ENCODE measurements around the gene C9orf153. TPM values are rescaled to one million over a fixed set of nuclear protein-coding genes. Genes with fewer than 3 reads are reported as not detected.

Gene C9orf153
- total and polyA plus RNA-seq, 2 of the 13 experiments (the other 11 are each of a cell fraction or from before 2014, with no cell fraction given) = 0.17 to 0.44 TPM

DNA sequence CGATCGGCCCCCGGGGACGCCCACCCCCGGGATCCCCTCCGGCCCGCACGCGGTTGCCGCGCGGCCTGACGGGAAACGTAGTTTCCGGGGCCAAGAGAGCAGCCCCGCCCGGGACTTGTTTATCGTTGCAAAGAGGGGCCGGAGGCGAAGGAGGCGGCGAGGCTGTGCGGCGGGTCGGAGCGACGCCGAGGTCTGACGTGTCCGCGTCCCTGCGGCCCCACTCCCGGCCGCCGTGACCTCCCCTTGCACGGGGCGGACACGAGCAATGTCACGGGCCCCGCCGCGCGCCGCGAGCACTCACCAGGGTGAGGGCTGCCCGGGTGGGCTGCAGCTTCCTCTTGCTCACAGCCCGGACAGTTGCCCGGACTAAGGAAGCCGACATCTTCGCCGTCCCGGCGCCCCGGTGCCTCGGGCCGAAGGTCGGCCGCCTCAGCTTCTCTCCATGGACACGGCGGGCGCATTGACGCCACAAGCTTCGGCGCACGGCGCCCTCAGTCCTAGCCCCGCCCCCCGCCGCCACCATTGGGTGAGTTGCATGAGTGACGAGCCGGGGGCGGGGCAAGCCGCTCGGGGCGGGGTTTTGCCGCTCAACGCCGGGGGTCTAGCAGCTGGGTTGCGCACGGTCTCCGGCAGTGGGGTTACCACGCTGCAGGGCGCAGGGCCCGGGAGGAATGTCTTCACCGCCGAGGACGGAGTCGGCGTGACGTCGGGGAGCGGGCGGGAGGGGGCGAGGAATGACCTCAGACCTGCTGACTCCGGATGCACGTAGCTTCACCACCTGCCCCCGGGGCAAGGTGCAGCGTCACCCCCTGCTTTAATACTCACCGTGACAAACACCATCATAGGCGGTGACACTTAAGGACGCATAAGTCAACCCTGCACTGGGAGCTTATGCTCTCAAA, 22.9 kb upstream of the C9orf153 start, which contains the start of gene ISCA1 (continued):
- peak; percentile 15 to 89; a peak in 3 of 4 replicates for TF ChIP-seq HMGXB4 (CRISPR knock-in tag; IDR thresholded peaks at IDR 0.05; ENCODE audit: borderline replicate concordance in 1 of 2, low read depth in 1 of 2)
- no peak for TF ChIP-seq SMAD1 (CRISPR knock-in tag; IDR thresholded peaks at IDR 0.05; ENCODE audit: borderline replicate concordance, low read depth)
- no peak; the same call in 1 of the 2 replicates for TF ChIP-seq TFDP2 (CRISPR knock-in tag; IDR thresholded peaks at IDR 0.05)
- no peak for TF ChIP-seq DBP (CRISPR knock-in tag; IDR thresholded peaks at IDR 0.05; ENCODE audit: not compliant biosample characterization)
- TF ChIP-seq NBN (conservative IDR thresholded peaks at IDR 0.05) = no peak
- no peak for TF ChIP-seq SP140L (CRISPR knock-in tag; IDR thresholded peaks at IDR 0.05; ENCODE audit: borderline replicate concordance)
- peak; percentile 83; the same call in 1 of the 2 replicates for TF ChIP-seq WIZ (CRISPR knock-in tag; IDR thresholded peaks at IDR 0.05)
- no peak for TF ChIP-seq FOXK2 (IDR thresholded peaks at IDR 0.05)
- TF ChIP-seq FIP1L1 (IDR thresholded peaks at IDR 0.05; ENCODE audit: borderline replicate concordance, insufficient read depth, low read depth, low read length) = no peak
- TF ChIP-seq ZNF761 (CRISPR knock-in tag; conservative IDR thresholded peaks at IDR 0.05) = peak; percentile 81; the same call in 1 of the 2 replicates
- 0 out of 2 replicates have a peak, but pooled peaks have one; percentile 64 for TF ChIP-seq ZNF615 (CRISPR knock-in tag; IDR thresholded peaks at IDR 0.05; ENCODE audit: borderline replicate concordance)
- no peak for TF ChIP-seq SOX13 (IDR thresholded peaks at IDR 0.05)
- no peak for TF ChIP-seq SOX13 (CRISPR knock-in tag; conservative IDR thresholded peaks at IDR 0.05 in 1 of 2, IDR thresholded peaks at IDR 0.05 in 1 of 2)
- TF ChIP-seq ZNF572 (CRISPR knock-in tag; IDR thresholded peaks at IDR 0.05) = no peak
- TF ChIP-seq PRPF4 (IDR thresholded peaks at IDR 0.05; ENCODE audit: low read depth, low read length, poor library complexity, severe bottlenecking) = no peak
- TF ChIP-seq HMG20B (CRISPR knock-in tag; conservative IDR thresholded peaks at IDR 0.05) = no peak
- TF ChIP-seq ATRX (CRISPR knock-in tag; IDR thresholded peaks at IDR 0.05; ENCODE audit: borderline replicate concordance) = no peak
- peak; percentile 29; the same call in 1 of the 2 replicates for TF ChIP-seq TFDP1 (CRISPR knock-in tag; IDR thresholded peaks at IDR 0.05; ENCODE audit: borderline replicate concordance)
- 0 out of 2 replicates have a peak, but pooled peaks have one; percentile 19 for TF ChIP-seq ZNF253 (CRISPR knock-in tag; IDR thresholded peaks at IDR 0.05; ENCODE audit: borderline replicate concordance)
